Lower leg skin (tissue), 3 donors: ENCODE results near the gene TNS3.

Experiments used
- POLR2A ChIP-seq, 2 donors: fragments of 450-650 bp; IDR thresholded peaks; one replicate each; pipeline ENCODE4 v1.6.1; 2016 to 2017; ENCODE audit warnings: antibody characterized with exemption in 2 of 2, mild to moderate bottlenecking in 1 of 2, moderate library complexity in 1 of 2
- TF ChIP-seq, protein P1 (sequence below), 3 donors: fragments of 450-650 bp; IDR thresholded peaks; one replicate each; pipeline ENCODE4 v1.5.1; 2016; ENCODE audit warnings: antibody characterized with exemption in 3 of 3, mild to moderate bottlenecking in 3 of 3, moderate library complexity in 2 of 3

GRCh38 chr7:47521011-47521795 is 60.7 kb downstream of the TNS3 start:
- TF ChIP-seq, protein P1, sequence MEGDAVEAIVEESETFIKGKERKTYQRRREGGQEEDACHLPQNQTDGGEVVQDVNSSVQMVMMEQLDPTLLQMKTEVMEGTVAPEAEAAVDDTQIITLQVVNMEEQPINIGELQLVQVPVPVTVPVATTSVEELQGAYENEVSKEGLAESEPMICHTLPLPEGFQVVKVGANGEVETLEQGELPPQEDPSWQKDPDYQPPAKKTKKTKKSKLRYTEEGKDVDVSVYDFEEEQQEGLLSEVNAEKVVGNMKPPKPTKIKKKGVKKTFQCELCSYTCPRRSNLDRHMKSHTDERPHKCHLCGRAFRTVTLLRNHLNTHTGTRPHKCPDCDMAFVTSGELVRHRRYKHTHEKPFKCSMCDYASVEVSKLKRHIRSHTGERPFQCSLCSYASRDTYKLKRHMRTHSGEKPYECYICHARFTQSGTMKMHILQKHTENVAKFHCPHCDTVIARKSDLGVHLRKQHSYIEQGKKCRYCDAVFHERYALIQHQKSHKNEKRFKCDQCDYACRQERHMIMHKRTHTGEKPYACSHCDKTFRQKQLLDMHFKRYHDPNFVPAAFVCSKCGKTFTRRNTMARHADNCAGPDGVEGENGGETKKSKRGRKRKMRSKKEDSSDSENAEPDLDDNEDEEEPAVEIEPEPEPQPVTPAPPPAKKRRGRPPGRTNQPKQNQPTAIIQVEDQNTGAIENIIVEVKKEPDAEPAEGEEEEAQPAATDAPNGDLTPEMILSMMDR (IDR thresholded peaks at IDR 0.05), result no peak
- TF ChIP-seq POLR2A (IDR thresholded peaks at IDR 0.05), result no peak
